Keratinocyte (primary cell): ENCODE results near the gene CDCP1. TPM values are rescaled to one million over a fixed set of nuclear protein-coding genes. Genes with fewer than 3 reads are reported as not detected.

Experiments used
- DNase-seq: peaks from one replicate; pipeline ENCODE4 v3.0.0-alpha.2; 2011; ENCODE audit warnings: low read depth, missing footprints, low spot score
- FAIRE-seq: peaks from 2 replicates; lab custom pipeline; 2011; peaks lifted over from hg19 to GRCh38; lab: Jason Lieb, UNC
- H2AFZ ChIP-seq: 2 replicates; pipeline ENCODE4 v1.6.0; 2012; ENCODE audit warnings: low read length, control low read depth, inconsistent platforms; ENCODE audit not compliant: control insufficient read depth
- H3K27ac ChIP-seq: 2 replicates; pipeline ENCODE4 v1.5.1; 2011; ENCODE audit warnings: low read length; ENCODE audit not compliant: control insufficient read depth, insufficient read depth
- H3K27me3 ChIP-seq: 3 replicates; pipeline ENCODE4 v1.6.0; 2011; ENCODE audit warnings: low read length; ENCODE audit not compliant: control insufficient read depth, insufficient read depth; ENCODE audit errors: extremely low read depth
- H3K36me3 ChIP-seq, 2 experiments: 2 replicates in 1 of 2; 3 replicates in 1 of 2; pipeline ENCODE4 v1.5.1; 2011; ENCODE audit warnings: low read length in 2 of 2, mild to moderate bottlenecking in 1 of 2; ENCODE audit not compliant: control insufficient read depth in 2 of 2, insufficient read depth in 2 of 2; ENCODE audit errors: extremely low read depth in 1 of 2
- H3K4me1 ChIP-seq: 3 replicates; pipeline ENCODE4 v1.5.1; 2011; ENCODE audit warnings: low read length; ENCODE audit not compliant: control insufficient read depth, insufficient read depth; ENCODE audit errors: extremely low read depth
- H3K4me2 ChIP-seq: 3 replicates; pipeline ENCODE4 v1.6.0; 2011; ENCODE audit warnings: low read depth, low read length; ENCODE audit not compliant: control insufficient read depth, insufficient read depth; ENCODE audit errors: extremely low read depth
- H3K4me3 ChIP-seq, 3 experiments: fragments of 200-600 bp in 1 of 3; sonication (generic) in 1 of 3; 2 replicates in 2 of 3; 3 replicates in 1 of 3; pipeline ENCODE4 v1.5.1; 2011 to 2016; ENCODE audit warnings: low read length in 3 of 3, mild to moderate bottlenecking in 3 of 3, control low read depth in 2 of 3, inconsistent platforms in 1 of 3, low read depth in 1 of 3, mixed read lengths in 1 of 3, mixed run types in 1 of 3, moderate library complexity in 1 of 3; ENCODE audit not compliant: control insufficient read depth in 2 of 3, insufficient read depth in 2 of 3; ENCODE audit errors: extremely low read depth in 1 of 3
- H3K79me2 ChIP-seq: 2 replicates; pipeline ENCODE4 v1.6.0; 2012; ENCODE audit warnings: low read length; ENCODE audit not compliant: control insufficient read depth, insufficient read depth
- H3K9ac ChIP-seq: 3 replicates; pipeline ENCODE4 v1.6.0; 2011; ENCODE audit warnings: low read length; ENCODE audit not compliant: control insufficient read depth, insufficient read depth; ENCODE audit errors: extremely low read depth
- H3K9me1 ChIP-seq: 3 replicates; pipeline ENCODE4 v1.6.0; 2011; ENCODE audit warnings: low read length; ENCODE audit not compliant: control insufficient read depth, insufficient read depth; ENCODE audit errors: extremely low read depth
- H3K9me3 ChIP-seq: 2 replicates; pipeline ENCODE4 v1.5.1; 2012; ENCODE audit warnings: low read depth, low read length; ENCODE audit not compliant: control insufficient read depth
- H4K20me1 ChIP-seq: 3 replicates; pipeline ENCODE4 v1.6.0; 2011; ENCODE audit warnings: low read length; ENCODE audit not compliant: control insufficient read depth, insufficient read depth; ENCODE audit errors: extremely low read depth
- CTCF ChIP-seq, 3 experiments: IDR thresholded peaks in 1 of 3; conservative IDR thresholded peaks in 1 of 3; optimal IDR thresholded peaks in 1 of 3; 2 replicates in 2 of 3; 3 replicates in 1 of 3; pipeline versions ENCODE3 to v1.5.1; 2011; ENCODE audit warnings: low read length in 3 of 3, mild to moderate bottlenecking in 3 of 3, moderate library complexity in 2 of 3, control low read depth in 1 of 3, inconsistent platforms in 1 of 3; ENCODE audit not compliant: insufficient read depth in 2 of 3; ENCODE audit errors: extremely low read depth in 1 of 3
- EZH2 ChIP-seq: IDR thresholded peaks from one replicate; pipeline ENCODE4 v1.6.1; 2012; ENCODE audit warnings: inconsistent platforms, mild to moderate bottlenecking, low read length, moderate library complexity
- dilution Hi-C: fragments of 300-500 bp; cut with MboI; formaldehyde crosslinking; loops from one replicate; pipeline ENCODE4 v1.7.0; 2020; ENCODE audit warnings: low sequenced_read_pairs; ENCODE audit not compliant: extremely low pct_ligation_motif_present
- polyA plus RNA-seq, 5 experiments: library from polyadenylated mRNA; depleted of rRNA in 3 of 5; stranded (reverse) in 3 of 5; stranded (forward) in 1 of 5; unstranded in 1 of 5; fragments of >200 nt; gene quantifications; 1 replicate in 1 of 5; 2 replicates in 3 of 5; 3 replicates in 1 of 5; pipeline versions ENCODE4 v1.2.1 to v1.2.3, GENCODE V29; 2011 to 2012; ENCODE audit warnings: missing spikeins in 2 of 5, low read depth in 1 of 5, low replicate concordance in 1 of 5

Gene CDCP1
- polyA plus RNA-seq, 1 donor (not counting 4 experiments of a cell fraction or from before 2014, with no cell fraction given) = 85.8 TPM

GRCh38 chr3:45043728-45044299 is 102.4 kb downstream of the CDCP1 start:
- Histone ChIP-seq H3K79me2 (no peaks in the 10 kb centered on the region), H2AFZ (peak overlapping the region; percentile 54), H3K27me3 (no peaks in the 10 kb centered on the region), H3K4me3 (no peak overlapping the region), H3K4me2 (peak overlapping the region; percentile 50), H3K4me1 (peaks cover 21% of the 10 kb centered on the region), H3K36me3 (no peaks in the 10 kb centered on the region), H3K27ac (no peak overlapping the region), H4K20me1 (no peaks in the 10 kb centered on the region), H3K9me3 (no peaks in the 10 kb centered on the region), H3K9ac (no peak overlapping the region), H3K9me1 (no peaks in the 10 kb centered on the region)
- dilution Hi-C loops = no loop called here
- peak; percentile 95 for FAIRE-seq
- TF ChIP-seq CTCF (optimal IDR thresholded peaks at IDR 0.05 in 1 of 3, IDR thresholded peaks at IDR 0.05 in 1 of 3, conservative IDR thresholded peaks at IDR 0.05 in 1 of 3; ENCODE audit: extremely low read depth in 1 of 3, insufficient read depth in 2 of 3, low read length in 3 of 3) (peak; percentile 2 to 43 (median 14)), EZH2 (no peak)
- DNase-seq = no peak

GRCh38 chr3:45042162-45042561 is 104.0 kb downstream of the CDCP1 start:
- no peak for TF ChIP-seq CTCF (optimal IDR thresholded peaks at IDR 0.05 in 1 of 3, IDR thresholded peaks at IDR 0.05 in 1 of 3, conservative IDR thresholded peaks at IDR 0.05 in 1 of 3; ENCODE audit: extremely low read depth in 1 of 3, insufficient read depth in 2 of 3, low read length in 3 of 3)
- TF ChIP-seq EZH2 = no peak
- dilution Hi-C loops = no loop called here
- no peak overlapping the region for H2AFZ ChIP-seq
- H3K4me1 ChIP-seq = peaks cover 22% of the 10 kb centered on the region
- H3K4me2 ChIP-seq = no peak overlapping the region
- FAIRE-seq (no peak), DNase-seq (no peak)
- H3K9me3 ChIP-seq = no peaks in the 10 kb centered on the region
- no peaks in the 10 kb centered on the region for H3K36me3 ChIP-seq
- H3K9ac ChIP-seq = no peak overlapping the region
- no peaks in the 10 kb centered on the region for H3K9me1 ChIP-seq
- H3K27ac ChIP-seq = no peak overlapping the region
- no peaks in the 10 kb centered on the region for H3K27me3 ChIP-seq
- no peak overlapping the region for H3K4me3 ChIP-seq
- no peaks in the 10 kb centered on the region for H4K20me1 ChIP-seq
- H3K79me2 ChIP-seq = no peaks in the 10 kb centered on the region
